HG03175 (cell line): Measurements from ENCODE around the gene TNS1.

Experiments used
- ATAC-seq: cut with Tn5 transposase; IDR thresholded peaks from one replicate; pipeline ENCODE4 v1.9.1; 2021; ENCODE audit warnings: mild to moderate bottlenecking, moderate library complexity; ENCODE audit not compliant: unreplicated experiment

The TNS1 gene

DNA sequence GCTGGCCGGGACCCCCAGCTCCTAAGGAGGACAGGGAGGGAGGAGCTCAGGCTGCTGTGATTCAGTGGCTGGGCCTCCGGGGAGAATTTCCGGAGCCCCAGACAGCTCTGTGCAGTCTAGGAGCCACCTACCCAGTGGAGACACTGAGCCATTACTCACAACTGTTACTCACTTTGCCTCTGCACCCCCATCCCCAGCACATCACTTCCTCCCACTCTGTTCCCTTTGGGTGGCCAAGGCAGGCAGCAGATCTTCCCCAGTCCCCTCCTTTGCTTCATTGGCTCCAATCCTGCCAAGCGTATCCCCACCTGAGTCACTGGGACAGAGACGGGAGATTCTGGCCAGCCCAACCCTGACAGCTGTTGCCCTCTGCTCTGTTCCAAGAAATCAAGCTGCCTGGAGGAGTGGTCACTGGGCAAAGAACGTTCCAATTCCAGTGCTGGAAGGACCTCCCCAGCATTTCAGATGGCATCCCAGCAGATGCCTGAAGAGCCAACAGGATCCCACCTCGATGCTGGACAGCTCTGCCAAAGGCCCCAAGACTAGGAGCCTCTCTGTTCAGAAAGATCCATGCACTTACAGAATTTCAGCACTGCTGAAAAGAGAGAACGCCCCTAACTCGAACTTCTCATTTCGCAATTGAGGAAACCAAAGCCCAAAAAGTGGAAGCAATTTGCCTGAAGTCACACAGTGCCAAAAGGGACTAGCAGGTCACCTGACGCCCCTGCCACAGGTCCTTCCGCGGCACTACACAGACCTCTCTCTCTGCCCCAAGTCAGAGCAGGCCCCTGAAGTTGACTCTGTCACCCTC is 68.3 kb downstream of the TNS1 start:
- no peak for ATAC-seq

GRCh38 chr2:217933617-217933993 is 69.2 kb downstream of the TNS1 start:
- no peak for ATAC-seq

- ATAC-seq: no peak
Observed at GRCh38 chr2:217932803-217933616, 69.8 kb downstream of the TNS1 start.

- ATAC-seq: no peak
Observed at GRCh38 chr2:217931846-217932560, 70.8 kb downstream of the TNS1 start.

DNA sequence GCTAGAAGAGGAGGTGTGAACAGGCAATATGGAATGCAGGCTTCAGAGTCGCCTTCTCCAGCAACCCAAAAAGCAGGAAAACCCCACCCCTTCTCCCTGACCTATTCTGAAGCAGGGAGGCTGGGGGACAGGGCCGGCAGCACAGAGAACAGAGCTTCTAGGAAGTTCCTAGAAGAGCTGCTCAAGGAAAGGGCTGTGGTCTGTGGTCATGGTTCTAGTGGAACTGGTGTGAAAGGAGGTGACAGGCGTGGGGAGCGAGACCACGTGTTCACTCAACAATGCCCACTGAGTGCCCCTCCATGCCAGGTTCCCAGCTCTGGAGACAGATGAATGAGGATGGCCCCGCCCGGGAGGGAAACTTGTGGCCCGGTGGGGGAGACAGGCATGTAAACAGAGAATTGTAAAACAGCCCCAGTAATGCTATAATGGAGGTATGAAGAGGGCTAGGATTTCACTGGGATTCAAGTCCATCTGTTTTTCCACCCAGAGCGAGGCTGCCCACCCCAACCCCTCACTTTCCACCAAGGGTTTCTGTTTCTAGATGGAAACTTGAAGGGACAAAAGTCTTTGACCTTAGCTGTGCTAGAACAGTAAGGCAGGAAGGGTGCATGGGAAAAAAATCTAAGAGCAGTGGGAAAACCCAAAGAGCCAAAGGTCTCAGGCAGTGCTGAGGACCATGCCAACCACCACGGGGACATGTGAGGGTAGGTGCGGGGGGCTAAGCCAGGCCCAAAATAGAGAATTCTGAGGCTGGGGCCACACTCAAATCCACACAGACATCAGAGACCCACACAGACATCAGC is 71.8 kb downstream of the TNS1 start:
- ATAC-seq: no peak

GRCh38 chr2:217929757-217930707 is 72.8 kb downstream of the TNS1 start:
- no peak for ATAC-seq

GRCh38 chr2:217929272-217929671 is 73.5 kb downstream of the TNS1 start:
- ATAC-seq: no peak

- no peak for ATAC-seq
Observed at GRCh38 chr2:217928324-217929181, 74.2 kb downstream of the TNS1 start.

DNA sequence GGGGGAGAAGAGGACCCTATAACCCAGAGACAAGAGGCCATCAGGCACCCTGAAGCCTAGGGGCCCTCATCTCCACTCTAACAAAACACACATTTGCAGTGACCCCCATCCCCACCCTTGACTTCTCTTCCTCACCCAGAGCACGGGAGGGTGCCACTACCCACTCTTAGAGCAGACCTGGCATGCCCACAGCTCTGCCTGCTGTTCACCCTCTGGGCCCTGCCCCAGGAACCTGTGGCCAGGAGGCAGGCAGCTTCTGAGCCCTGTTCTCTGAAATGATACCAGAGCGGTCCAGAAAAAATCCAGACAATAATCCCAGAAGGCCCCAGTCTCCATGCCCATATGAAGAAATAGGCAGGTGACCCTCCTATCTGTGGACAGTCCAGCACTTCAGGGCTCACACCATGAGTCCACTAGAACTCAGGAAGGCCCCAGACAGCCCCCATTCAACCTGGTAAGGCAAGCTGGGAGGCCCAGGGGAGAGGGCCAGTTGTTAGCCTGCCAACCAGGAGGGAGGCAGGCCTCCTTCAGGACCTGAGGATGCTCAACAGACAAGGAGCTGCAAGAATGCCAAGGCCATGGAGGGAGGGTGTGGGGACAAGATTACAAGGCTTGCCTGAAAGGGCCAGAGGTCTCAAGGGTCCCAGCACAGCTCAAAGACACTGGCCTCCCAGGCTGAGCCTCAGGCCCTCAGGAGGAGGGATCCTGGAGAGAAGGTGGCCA is 75.0 kb downstream of the TNS1 start:
- ATAC-seq: no peak

DNA sequence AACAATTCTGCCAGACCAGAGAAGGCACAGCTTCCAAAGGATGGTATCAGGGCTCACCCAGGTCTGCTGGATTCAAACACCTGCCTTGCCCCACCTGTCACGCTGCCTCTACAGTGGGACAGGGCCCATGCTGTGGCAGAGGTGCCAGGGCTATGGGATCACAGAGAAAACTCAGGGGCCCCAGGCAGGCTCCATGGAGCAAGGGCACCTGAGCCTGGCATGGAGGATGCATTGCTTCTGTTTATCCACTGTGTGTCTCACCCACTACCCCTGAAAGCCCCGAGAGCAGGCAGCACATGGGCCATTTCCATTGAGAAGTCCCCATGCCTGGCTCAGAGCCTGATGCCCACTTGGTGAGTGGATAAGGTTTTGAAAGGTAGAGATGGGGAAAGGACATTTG is 76.0 kb downstream of the TNS1 start:
- ATAC-seq: no peak

GRCh38 chr2:217924346-217924901 is 78.4 kb downstream of the TNS1 start:
- ATAC-seq: no peak

- ATAC-seq: no peak
Observed at GRCh38 chr2:217923007-217923686, 79.6 kb downstream of the TNS1 start.

- no peak for ATAC-seq
Observed at GRCh38 chr2:217922101-217923006, 80.4 kb downstream of the TNS1 start.

DNA sequence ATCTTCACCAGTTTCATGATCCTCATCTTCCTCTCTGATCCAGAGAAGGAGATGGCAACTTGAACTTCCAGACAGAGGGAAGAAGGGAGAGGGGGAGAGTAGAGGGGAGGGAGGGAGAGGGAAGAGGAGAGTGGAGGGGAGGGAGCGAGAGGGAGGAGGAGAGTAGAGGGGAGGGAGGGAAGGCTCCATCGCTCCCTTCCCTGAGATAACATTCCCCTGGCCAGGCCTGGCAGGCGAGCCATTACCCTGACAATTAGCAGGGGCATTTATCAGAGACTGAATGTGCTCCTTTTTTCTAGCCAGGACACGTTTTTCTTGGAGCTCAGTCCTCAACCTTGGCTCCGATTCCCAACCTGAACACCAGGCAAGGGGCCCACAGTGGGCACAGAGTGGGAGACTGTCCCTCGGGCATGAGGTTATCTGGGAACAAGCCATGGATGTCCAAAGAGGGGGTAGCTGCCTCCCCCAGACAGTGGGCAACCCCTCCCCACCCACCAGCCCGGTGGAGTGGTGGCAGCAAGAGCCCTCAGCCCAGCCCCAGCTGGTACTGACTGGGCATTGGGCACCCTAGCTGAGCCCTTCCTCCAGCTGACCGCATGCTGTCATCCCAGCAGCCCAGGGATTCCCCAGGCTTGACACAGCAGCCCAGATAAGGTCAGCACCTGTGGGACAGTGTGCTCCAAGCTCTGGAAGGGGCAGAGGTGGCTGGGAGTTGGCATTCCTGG is 81.8 kb downstream of the TNS1 start:
- no peak for ATAC-seq

GRCh38 chr2:217919781-217920351 is 82.9 kb downstream of the TNS1 start:
- ATAC-seq: no peak
